GM23248 (cell line): ENCODE measurements around the gene ACOX3. TPM values are rescaled to one million over a fixed set of nuclear protein-coding genes. Genes with fewer than 3 reads are reported as not detected.

Experiments
- DNase-seq: peaks from one replicate; pipeline ENCODE4 v3.0.0-alpha.2; 2015
- H2AFZ ChIP-seq: fragments of 200-600 bp; sonication (generic); 2 replicates; pipeline ENCODE4 v1.6.1; 2016; ENCODE audit warnings: antibody characterized with exemption
- H3F3A ChIP-seq: fragments of 200-600 bp; sonication (generic); 2 replicates; pipeline ENCODE4 v1.6.1; 2016; ENCODE audit warnings: mild to moderate bottlenecking, antibody characterized with exemption, mixed run types; ENCODE audit not compliant: insufficient read depth
- H3K27ac ChIP-seq: fragments of 200-600 bp; sonication (generic); 2 replicates; pipeline ENCODE4 v1.5.1; 2016; ENCODE audit warnings: mild to moderate bottlenecking
- H3K27me3 ChIP-seq: fragments of 200-600 bp; sonication (generic); replicated peaks from 2 replicates; pipeline ENCODE4 v1.6.1; 2016; ENCODE audit warnings: mild to moderate bottlenecking; ENCODE audit not compliant: insufficient read depth
- H3K36me3 ChIP-seq: fragments of 200-600 bp; sonication (generic); 2 replicates; pipeline ENCODE4 v1.6.1; 2016; ENCODE audit warnings: low read depth, mild to moderate bottlenecking
- H3K4me1 ChIP-seq: fragments of 200-600 bp; sonication (generic); 2 replicates; pipeline ENCODE4 v1.6.1; 2016; ENCODE audit warnings: mild to moderate bottlenecking; ENCODE audit not compliant: insufficient read depth
- H3K4me2 ChIP-seq: fragments of 200-600 bp; sonication (generic); one replicate; pipeline ENCODE4 v1.6.1; 2016; ENCODE audit warnings: mild to moderate bottlenecking; ENCODE audit not compliant: unreplicated experiment
- H3K4me3 ChIP-seq: fragments of 200-600 bp; sonication (generic); 2 replicates; pipeline ENCODE4 v1.5.1; 2016; ENCODE audit warnings: mild to moderate bottlenecking
- H3K79me2 ChIP-seq: fragments of 200-600 bp; sonication (generic); 2 replicates; pipeline ENCODE4 v1.6.1; 2016; ENCODE audit warnings: mild to moderate bottlenecking; ENCODE audit not compliant: insufficient read depth
- H3K9ac ChIP-seq: fragments of 200-600 bp; sonication (generic); 2 replicates; pipeline ENCODE4 v1.6.1; 2016; ENCODE audit warnings: mild to moderate bottlenecking
- H3K9me2 ChIP-seq: fragments of 200-600 bp; sonication (generic); 2 replicates; pipeline ENCODE4 v1.6.1; 2016; ENCODE audit warnings: mixed run types, mild to moderate bottlenecking, moderate library complexity; ENCODE audit not compliant: insufficient read depth
- H3K9me3 ChIP-seq: fragments of 200-600 bp; sonication (generic); one replicate; pipeline ENCODE4 v1.6.1; 2017; ENCODE audit warnings: low read depth
- H4K20me1 ChIP-seq: fragments of 200-600 bp; sonication (generic); 2 replicates; pipeline ENCODE4 v1.6.0; 2016; ENCODE audit not compliant: insufficient read depth
- EZH2 ChIP-seq: fragments of 200-600 bp; sonication (generic); IDR thresholded peaks from 2 replicates; pipeline ENCODE4 v1.6.1; 2018; ENCODE audit warnings: antibody characterized with exemption, mild to moderate bottlenecking; ENCODE audit not compliant: insufficient read depth, poor library complexity, severe bottlenecking
- EZH2phosphoT487 ChIP-seq: fragments of 200-600 bp; sonication (generic); IDR thresholded peaks from 2 replicates; pipeline ENCODE4 v1.6.1; 2018; ENCODE audit warnings: antibody characterized with exemption, moderate library complexity, mild to moderate bottlenecking, low read depth; ENCODE audit not compliant: insufficient read depth
- WGBS, 2 experiments: methylation state at CpG; one replicate each; pipeline ENCODE4 v1.1.6; 2015 to 2017; ENCODE audit warnings: low lambda C conversion rate in 2 of 2, low coverage in 1 of 2; ENCODE audit errors: missing lambda C conversion rate in 2 of 2; 5-methylcytosine and 5-hydroxymethylcytosine counted together
- in situ Hi-C: fragments of 300-500 bp; cut with MboI; formaldehyde crosslinking; loops from 2 replicates; pipeline ENCODE4 v1.15.0; 2020
- polyA plus RNA-seq: library from polyadenylated mRNA; unstranded; fragments of >200 nt; fragmentation: Nextera tagmentation; extraction: Ambion mirVana; gene quantifications from 2 replicates; pipeline ENCODE4 v1.2.1, GENCODE V29; 2016
- total RNA-seq: library from RNA; depleted of rRNA; stranded (reverse); fragments of >200 nt; shearing (Covaris generic); gene quantifications from 2 replicates; pipeline ENCODE4 v1.2.3, GENCODE V29; 2014

Gene ACOX3
- total and polyA plus RNA-seq, 2 experiments from 2014 or later = 24.7 to 33.8 TPM

DNA sequence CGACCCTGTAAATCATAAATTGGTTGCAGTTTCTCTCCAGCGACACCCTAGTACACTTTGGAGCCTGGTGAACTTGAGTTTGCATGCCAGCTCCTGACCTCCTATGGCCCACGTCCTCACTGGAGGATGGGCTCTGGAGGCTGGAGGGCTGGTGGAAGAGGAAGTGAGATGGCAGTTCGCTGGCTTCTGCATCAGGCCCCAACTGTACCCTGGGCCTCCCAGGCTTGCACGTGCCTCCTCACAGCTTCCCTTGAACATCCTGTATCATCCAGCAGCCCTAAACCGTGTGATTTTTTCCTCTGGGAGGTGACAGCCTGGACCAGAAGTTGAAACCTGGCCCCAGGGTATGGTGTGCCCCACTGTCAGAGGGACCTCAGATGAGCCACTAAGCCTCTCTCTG lies 92.5 kb downstream of the ACOX3 start:
- in situ Hi-C loops = no loop called here
- H2AFZ ChIP-seq = no peak overlapping the region
- no peaks in the 10 kb centered on the region for H3K79me2 ChIP-seq
- H3K4me3 ChIP-seq = no peak overlapping the region
- no peak for TF ChIP-seq EZH2phosphoT487
- TF ChIP-seq EZH2 = no peak
- H3K9ac ChIP-seq = no peak overlapping the region
- H3K36me3 ChIP-seq = no peaks in the 10 kb centered on the region
- H3K27ac ChIP-seq = no peak overlapping the region
- H3K27me3 ChIP-seq = peaks cover 14% of the 10 kb centered on the region
- H3F3A ChIP-seq = no peaks in the 10 kb centered on the region
- no peaks in the 10 kb centered on the region for H3K9me2 ChIP-seq
- WGBS, 2 experiments = 66 to 67% methylated on average over 6 of the region's 6 CpGs
- no peaks in the 10 kb centered on the region for H3K9me3 ChIP-seq
- H3K4me1 ChIP-seq = no peaks in the 10 kb centered on the region
- H4K20me1 ChIP-seq = no peaks in the 10 kb centered on the region
- no peak for DNase-seq
- H3K4me2 ChIP-seq = no peak overlapping the region

DNA sequence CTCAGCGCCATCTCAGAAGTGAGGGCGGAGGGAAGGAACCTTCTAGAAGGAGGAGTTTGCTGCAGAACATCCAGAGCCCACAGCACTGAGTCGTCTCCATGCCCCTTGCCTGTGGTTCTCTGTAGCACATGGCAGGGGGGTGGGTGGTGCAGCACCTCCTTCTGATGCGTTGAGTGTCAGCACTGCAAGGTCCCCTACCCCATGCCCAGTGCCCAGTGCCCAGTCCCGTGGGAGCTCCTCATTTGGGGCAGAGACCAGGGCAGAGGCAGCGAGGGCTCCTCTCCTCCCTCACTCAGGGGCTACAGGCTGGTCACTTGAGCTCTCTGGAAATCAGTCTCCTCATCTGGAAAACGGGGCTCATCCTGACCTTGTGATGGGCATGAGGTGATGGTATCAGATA lies 92.9 kb downstream of the ACOX3 start:
- Histone ChIP-seq H3K79me2 (no peaks in the 10 kb centered on the region), H3K36me3 (no peaks in the 10 kb centered on the region), H3K27me3 (peaks cover 14% of the 10 kb centered on the region), H3K4me2 (no peak overlapping the region), H2AFZ (no peak overlapping the region), H3K27ac (no peak overlapping the region), H4K20me1 (no peaks in the 10 kb centered on the region), H3F3A (no peaks in the 10 kb centered on the region), H3K4me1 (no peaks in the 10 kb centered on the region), H3K9me2 (no peaks in the 10 kb centered on the region), H3K9ac (no peak overlapping the region), H3K4me3 (no peak overlapping the region), H3K9me3 (no peaks in the 10 kb centered on the region)
- no peak for DNase-seq
- WGBS, 2 experiments = 62 to 65% methylated on average over 7 of the region's 7 CpGs
- in situ Hi-C loops = no loop called here
- TF ChIP-seq EZH2 = no peak
- TF ChIP-seq EZH2phosphoT487 = no peak

- TF ChIP-seq EZH2 (no peak), EZH2phosphoT487 (no peak)
- H3K27me3 ChIP-seq = peaks cover 14% of the 10 kb centered on the region
- no peak overlapping the region for H3K9ac ChIP-seq
- H3K4me3 ChIP-seq = no peak overlapping the region
- DNase-seq = no peak
- WGBS, 2 experiments = 28 to 29% methylated on average over 16 of the region's 16 CpGs
- H3K79me2 ChIP-seq = no peaks in the 10 kb centered on the region
- H2AFZ ChIP-seq = no peak overlapping the region
- H3K9me3 ChIP-seq = no peaks in the 10 kb centered on the region
- H3F3A ChIP-seq = no peaks in the 10 kb centered on the region
- no peaks in the 10 kb centered on the region for H4K20me1 ChIP-seq
- no peaks in the 10 kb centered on the region for H3K36me3 ChIP-seq
- in situ Hi-C loops = no loop called here
- no peak overlapping the region for H3K27ac ChIP-seq
- H3K4me2 ChIP-seq = no peak overlapping the region
- H3K4me1 ChIP-seq = no peaks in the 10 kb centered on the region
- H3K9me2 ChIP-seq = no peaks in the 10 kb centered on the region
Measured at GRCh38 chr4:8346838-8347605, 93.5 kb downstream of the ACOX3 start.

DNA sequence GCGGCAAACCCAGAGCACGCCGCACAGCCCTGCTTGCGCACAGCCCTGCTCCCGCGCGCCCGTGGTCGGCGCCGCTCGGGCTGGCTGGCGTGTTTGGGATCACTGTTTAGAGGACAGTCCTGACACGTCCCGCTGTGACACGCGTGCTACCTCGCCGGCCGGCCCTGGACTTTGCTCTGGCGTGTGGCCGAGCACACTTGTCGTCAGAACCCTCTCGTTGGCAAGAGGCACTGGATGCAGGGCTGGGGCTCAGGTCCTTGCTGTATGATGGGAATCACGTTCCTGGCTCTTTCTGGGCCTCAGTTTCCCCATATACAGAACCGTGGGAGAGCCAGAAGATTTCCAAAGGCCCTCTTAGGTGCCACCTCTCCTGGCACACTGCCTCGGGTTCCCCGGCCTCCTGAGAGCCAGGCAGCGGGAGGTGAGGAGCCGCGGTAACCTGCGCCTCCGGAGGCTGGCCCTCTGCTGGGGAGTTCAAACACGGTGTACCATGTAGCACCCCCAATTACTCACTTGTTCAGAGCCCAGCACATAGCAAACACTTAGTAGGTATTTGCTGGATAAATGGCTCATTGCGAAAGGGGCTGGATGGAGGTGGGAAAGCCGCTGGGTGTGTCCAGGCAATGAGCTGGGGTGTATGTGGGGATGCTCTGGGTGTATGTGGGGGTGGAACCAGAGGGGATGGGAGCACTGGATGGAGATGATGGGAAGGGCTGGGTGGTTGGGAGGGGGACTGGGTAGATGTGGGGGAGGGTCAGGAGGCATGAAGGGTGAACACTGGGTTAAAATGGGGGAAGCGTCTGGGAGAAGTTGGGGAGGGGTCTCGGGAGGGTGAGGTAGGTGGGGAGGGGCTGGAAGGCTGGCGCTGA lies 94.3 kb downstream of the ACOX3 start:
- H3K27me3 ChIP-seq = peaks cover 8% of the 10 kb centered on the region; the same call in 1 of the 2 replicates
- in situ Hi-C loops = no loop called here
- H3K79me2 ChIP-seq = no peaks in the 10 kb centered on the region
- no peak overlapping the region for H3K9ac ChIP-seq
- H4K20me1 ChIP-seq = no peaks in the 10 kb centered on the region
- no peaks in the 10 kb centered on the region for H3K4me1 ChIP-seq
- no peaks in the 10 kb centered on the region for H3K9me3 ChIP-seq
- no peak overlapping the region for H3K4me2 ChIP-seq
- no peak overlapping the region for H2AFZ ChIP-seq
- TF ChIP-seq EZH2phosphoT487 (no peak), EZH2 (no peak)
- 78 to 85% methylated on average over 28 to 39 of the region's 39 CpGs for WGBS, 2 experiments
- no peak for DNase-seq
- H3F3A ChIP-seq = no peaks in the 10 kb centered on the region
- no peak overlapping the region for H3K4me3 ChIP-seq
- no peaks in the 10 kb centered on the region for H3K9me2 ChIP-seq
- H3K27ac ChIP-seq = no peak overlapping the region
- no peaks in the 10 kb centered on the region for H3K36me3 ChIP-seq
